ENCODE measurements around the gene ALKBH2.

Gene ALKBH2

GRCh38 chr12:109085590-109085989, 7.7 kb downstream of the ALKBH2 start:
- in situ Hi-C loops (cut with MboI; ENCODE audit: low sequenced_read_pairs, unreplicated experiment): loop anchor here (25.0 kb wide), 3 partner anchors 198 to 523 kb away; partner anchors contain the start of genes DAO, ISCU and SART3

DNA sequence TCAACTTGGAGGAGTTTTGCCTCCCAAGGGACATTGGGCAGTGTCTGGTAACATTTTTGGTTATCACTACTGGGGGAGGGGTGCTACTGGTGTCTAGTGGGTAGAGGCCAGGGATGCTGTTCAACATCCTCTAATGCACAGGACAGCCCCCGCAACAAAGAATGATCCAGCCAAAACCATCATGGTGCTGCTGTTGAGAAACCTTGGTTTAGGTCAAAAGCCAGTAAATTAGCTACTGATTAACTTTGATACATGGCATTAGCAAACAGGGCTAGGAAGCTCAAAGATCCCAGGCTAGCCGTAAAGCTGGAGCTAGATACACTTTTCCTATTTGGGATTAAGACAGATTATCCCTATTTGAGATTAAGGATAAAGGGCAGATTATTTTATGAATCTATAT, 8.8 kb downstream of the ALKBH2 start:
- TF ChIP-seq, protein P1, sequence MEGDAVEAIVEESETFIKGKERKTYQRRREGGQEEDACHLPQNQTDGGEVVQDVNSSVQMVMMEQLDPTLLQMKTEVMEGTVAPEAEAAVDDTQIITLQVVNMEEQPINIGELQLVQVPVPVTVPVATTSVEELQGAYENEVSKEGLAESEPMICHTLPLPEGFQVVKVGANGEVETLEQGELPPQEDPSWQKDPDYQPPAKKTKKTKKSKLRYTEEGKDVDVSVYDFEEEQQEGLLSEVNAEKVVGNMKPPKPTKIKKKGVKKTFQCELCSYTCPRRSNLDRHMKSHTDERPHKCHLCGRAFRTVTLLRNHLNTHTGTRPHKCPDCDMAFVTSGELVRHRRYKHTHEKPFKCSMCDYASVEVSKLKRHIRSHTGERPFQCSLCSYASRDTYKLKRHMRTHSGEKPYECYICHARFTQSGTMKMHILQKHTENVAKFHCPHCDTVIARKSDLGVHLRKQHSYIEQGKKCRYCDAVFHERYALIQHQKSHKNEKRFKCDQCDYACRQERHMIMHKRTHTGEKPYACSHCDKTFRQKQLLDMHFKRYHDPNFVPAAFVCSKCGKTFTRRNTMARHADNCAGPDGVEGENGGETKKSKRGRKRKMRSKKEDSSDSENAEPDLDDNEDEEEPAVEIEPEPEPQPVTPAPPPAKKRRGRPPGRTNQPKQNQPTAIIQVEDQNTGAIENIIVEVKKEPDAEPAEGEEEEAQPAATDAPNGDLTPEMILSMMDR (IDR thresholded peaks at IDR 0.05; ENCODE audit: borderline replicate concordance, control extremely low read depth, extremely low read depth, insufficient read depth, missing control alignments): no peak
- no peak for DNase-seq (ENCODE audit: low spot score)
- in situ Hi-C loops (cut with MboI; ENCODE audit: low sequenced_read_pairs, unreplicated experiment): loop anchor here (25.0 kb wide), 3 partner anchors 197 to 522 kb away; partner anchors contain the start of genes DAO, ISCU and SART3

More at GRCh38 chr12:109085590-109085989, 7.7 kb downstream of the ALKBH2 start:
- DNase-seq (ENCODE audit: low spot score): no peak
- TF ChIP-seq, protein P1 (IDR thresholded peaks at IDR 0.05; ENCODE audit: borderline replicate concordance, control extremely low read depth, extremely low read depth, insufficient read depth, missing control alignments): no peak

GRCh38 chr12:109082751-109083150, 10.5 kb downstream of the ALKBH2 start:
- TF ChIP-seq, protein P1 (IDR thresholded peaks at IDR 0.05; ENCODE audit: borderline replicate concordance, control extremely low read depth, extremely low read depth, insufficient read depth, missing control alignments): no peak
- no peak for DNase-seq (ENCODE audit: low spot score)
- in situ Hi-C loops (cut with MboI; ENCODE audit: low sequenced_read_pairs, unreplicated experiment): loop anchor here (25.0 kb wide), 3 partner anchors 195 to 520 kb away; partner anchors contain the start of genes DAO, ISCU and SART3

- in situ Hi-C loops (cut with MboI; ENCODE audit: low sequenced_read_pairs, unreplicated experiment): loop anchor here (25.0 kb wide), 3 partner anchors 188 to 513 kb away; partner anchors contain the start of genes DAO, ISCU and SART3
- no peak for DNase-seq (ENCODE audit: low spot score)
Measured at GRCh38 chr12:109074866-109075265, 18.4 kb downstream of the ALKBH2 start.

GRCh38 chr12:109069307-109070271, 23.7 kb downstream of the ALKBH2 start:
- in situ Hi-C loops (cut with MboI; ENCODE audit: low sequenced_read_pairs, unreplicated experiment): no loop called here
- no peak for DNase-seq (ENCODE audit: low spot score)

More at GRCh38 chr12:109074866-109075265, 18.4 kb downstream of the ALKBH2 start:
- TF ChIP-seq, protein P1 (IDR thresholded peaks at IDR 0.05; ENCODE audit: borderline replicate concordance, control extremely low read depth, extremely low read depth, insufficient read depth, missing control alignments): no peak

DNA sequence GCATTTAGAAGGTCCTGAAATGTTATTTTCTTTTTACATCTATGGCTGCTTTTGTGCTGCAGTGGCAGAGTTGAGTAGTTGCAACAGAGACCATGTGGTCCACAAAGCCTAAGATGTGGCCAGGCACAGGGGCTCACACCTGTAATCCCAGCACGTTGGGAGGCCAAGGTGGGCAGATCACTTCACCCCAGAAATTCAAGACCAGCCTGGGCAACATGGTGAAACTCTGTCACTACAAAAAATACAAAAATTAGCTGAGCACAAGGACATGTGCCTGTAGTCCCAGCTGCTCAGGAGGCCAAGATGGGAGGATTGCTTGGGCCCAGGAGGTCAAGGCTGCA, 27.4 kb downstream of the ALKBH2 start:
- in situ Hi-C loops (cut with MboI; ENCODE audit: low sequenced_read_pairs, unreplicated experiment): no loop called here
- TF ChIP-seq, protein P1 (IDR thresholded peaks at IDR 0.05; ENCODE audit: borderline replicate concordance, control extremely low read depth, extremely low read depth, insufficient read depth, missing control alignments): no peak
- no peak for DNase-seq (ENCODE audit: low spot score)

More at GRCh38 chr12:109069307-109070271, 23.7 kb downstream of the ALKBH2 start:
- TF ChIP-seq, protein P1 (IDR thresholded peaks at IDR 0.05; ENCODE audit: borderline replicate concordance, control extremely low read depth, extremely low read depth, insufficient read depth, missing control alignments): no peak
